GM06990 (cell line): Measurements from ENCODE around the gene FLYWCH1.

Experiments
- DNase-seq: peaks from one replicate; pipeline ENCODE4 v3.0.0-alpha.2; 2011; ENCODE audit not compliant: insufficient read length; ENCODE audit errors: extremely low read depth
- H3K27me3 ChIP-seq: replicated peaks from 2 replicates; pipeline ENCODE4 v1.6.0; 2011; ENCODE audit warnings: low read length; ENCODE audit not compliant: control insufficient read depth, insufficient read depth
- H3K36me3 ChIP-seq: 2 replicates; pipeline ENCODE4 v1.5.1; 2011; ENCODE audit warnings: low read length; ENCODE audit not compliant: control insufficient read depth, insufficient read depth
- H3K4me3 ChIP-seq: replicated peaks from 2 replicates; pipeline ENCODE4 v1.5.1; 2011; ENCODE audit warnings: low read depth, mild to moderate bottlenecking, control low read depth, low read length
- CTCF ChIP-seq: IDR thresholded peaks from 2 replicates; pipeline ENCODE4 v1.5.1; 2011; ENCODE audit warnings: low read length, control low read depth, mild to moderate bottlenecking, inconsistent platforms; ENCODE audit not compliant: insufficient read depth, poor library complexity, severe bottlenecking

The FLYWCH1 gene

GRCh38 chr16:2976201-2976600 is 64.5 kb downstream of the FLYWCH1 start:
- no peak for TF ChIP-seq CTCF
- Histone ChIP-seq H3K36me3 (peaks cover 14% of the 10 kb centered on the region), H3K27me3 (no peaks in the 10 kb centered on the region), H3K4me3 (no peak overlapping the region)
- no peak for DNase-seq

GRCh38 chr16:2976673-2977072 is 64.9 kb downstream of the FLYWCH1 start:
- no peak for TF ChIP-seq CTCF
- DNase-seq: no peak
- no peak overlapping the region for H3K4me3 ChIP-seq
- H3K27me3 ChIP-seq: no peaks in the 10 kb centered on the region
- H3K36me3 ChIP-seq: peaks cover 14% of the 10 kb centered on the region

GRCh38 chr16:2977440-2977839 is 65.7 kb downstream of the FLYWCH1 start:
- no peak for DNase-seq
- H3K36me3 ChIP-seq: peaks cover 14% of the 10 kb centered on the region
- no peak overlapping the region for H3K4me3 ChIP-seq

GRCh38 chr16:2979669-2980226 is 68.0 kb downstream of the FLYWCH1 start:
- Histone ChIP-seq H3K4me3 (peak overlapping the region; percentile 83), H3K36me3 (peaks cover 8% of the 10 kb centered on the region), H3K27me3 (no peaks in the 10 kb centered on the region; the same call in 1 of the 2 replicates)
- TF ChIP-seq CTCF: no peak
- no peak for DNase-seq

More at GRCh38 chr16:2977440-2977839, 65.7 kb downstream of the FLYWCH1 start:
- H3K27me3 ChIP-seq: no peaks in the 10 kb centered on the region
- no peak for TF ChIP-seq CTCF

- peak within 1 kb of the TSS; percentile 83 for H3K4me3 ChIP-seq
- peaks cover 1% of the 10 kb centered on the region for H3K27me3 ChIP-seq
- peak; percentile 94 for DNase-seq
- H3K36me3 ChIP-seq: peaks cover 6% of the 10 kb centered on the region
- no peak for TF ChIP-seq CTCF
Measured at GRCh38 chr16:2980227-2981176, 68.8 kb downstream of the FLYWCH1 start, which contains the start of gene PKMYT1. Gene PKMYT1 (minus strand): TSS chr16:2980446. CDS start chr16:2979657, 789 bp downstream.
